HPDE6-E6E7 (cell line): Measurements from ENCODE around the gene ARMC7.
"Not testable (repeated sequence)": the region's sequence is repeated elsewhere in the genome, so short reads cannot be mapped to it uniquely, and the experiment has no call there.

Experiments
- DNase-seq: peaks from one replicate; pipeline ENCODE4 v3.0.0; 2011; ENCODE audit warnings: missing footprints; ENCODE audit errors: extremely low spot score

The ARMC7 gene

GRCh38 chr17:75154195-75155106, 44.7 kb downstream of the ARMC7 start, which contains the start of gene JPT1:
TSS of gene JPT1 (minus strand) at chr17:75154512. CDS start at chr17:75154397, 115 bp downstream.
- peak; percentile 97 for DNase-seq

- DNase-seq = no peak
Observed at GRCh38 chr17:75155191-75155601, 45.4 kb downstream of the ARMC7 start.

GRCh38 chr17:75158480-75158879, 48.7 kb downstream of the ARMC7 start:
- not testable (repeated sequence) for DNase-seq

- no peak for DNase-seq
Observed at GRCh38 chr17:75159196-75160031, 49.6 kb downstream of the ARMC7 start.

- no peak for DNase-seq
Observed at GRCh38 chr17:75160211-75160610, 50.4 kb downstream of the ARMC7 start.

GRCh38 chr17:75163074-75163473, 53.3 kb downstream of the ARMC7 start:
- DNase-seq = no peak

GRCh38 chr17:75164606-75165005, 54.8 kb downstream of the ARMC7 start:
- DNase-seq = not testable (repeated sequence)

- no peak for DNase-seq
Observed at GRCh38 chr17:75168998-75169397, 59.2 kb downstream of the ARMC7 start.

- DNase-seq = no peak
Observed at GRCh38 chr17:75173526-75173925, 63.8 kb downstream of the ARMC7 start.

GRCh38 chr17:75174996-75175395, 65.2 kb downstream of the ARMC7 start:
- DNase-seq = no peak

- no peak for DNase-seq
Observed at GRCh38 chr17:75176625-75177024, 66.9 kb downstream of the ARMC7 start.

- DNase-seq = no peak
Observed at GRCh38 chr17:75178453-75178852, 68.7 kb downstream of the ARMC7 start.
